Measurements from ENCODE around the gene CMC4. TPM values are rescaled to one million over a fixed set of nuclear protein-coding genes. Genes with fewer than 3 reads are reported as not detected.

The CMC4 gene
- total RNA-seq, 1 donor from 2014 or later, result 14.4 TPM

GRCh38 chrX:155026727-155027508, 44.0 kb downstream of the CMC4 start, which contains the start of gene FUNDC2:
Gene FUNDC2 (plus strand): TSS chrX:155026844. CDS start chrX:155026939, 95 bp downstream.
- no peak for DNase-seq (ENCODE audit: low read depth)
- TF ChIP-seq CTCF (conservative IDR thresholded peaks at IDR 0.05; ENCODE audit: low read depth, low read length), result no peak
- peak within 1 kb of the TSS; percentile 81 for H3K4me3 ChIP-seq (ENCODE audit: low read depth, low read length)

- DNase-seq (ENCODE audit: low read depth), result no peak
- peak overlapping the region; percentile 81 for H3K4me3 ChIP-seq (ENCODE audit: low read depth, low read length)
- TF ChIP-seq CTCF (conservative IDR thresholded peaks at IDR 0.05; ENCODE audit: low read depth, low read length), result no peak
These were observed 44.6 kb downstream of the CMC4 start for GRCh38 chrX:155026420-155026726.

GRCh38 chrX:155023907-155024833, 46.8 kb downstream of the CMC4 start:
- TF ChIP-seq CTCF (conservative IDR thresholded peaks at IDR 0.05; ENCODE audit: low read depth, low read length), result no peak
- DNase-seq (ENCODE audit: low read depth), result no peak

GRCh38 chrX:155022585-155022984, 48.4 kb downstream of the CMC4 start, which contains the start of gene F8:
Gene F8 (minus strand): TSS chrX:155022723. CDS start chrX:155022552, 171 bp downstream.
- TF ChIP-seq CTCF (conservative IDR thresholded peaks at IDR 0.05; ENCODE audit: low read depth, low read length), result no peak
- DNase-seq (ENCODE audit: low read depth), result no peak
- no peak within 1 kb of the TSS for H3K4me3 ChIP-seq (ENCODE audit: low read depth, low read length)

More at GRCh38 chrX:155023907-155024833, 46.8 kb downstream of the CMC4 start:
- H3K4me3 ChIP-seq (ENCODE audit: low read depth, low read length), result no peak overlapping the region

- DNase-seq (ENCODE audit: low read depth), result no peak
- H3K4me3 ChIP-seq (ENCODE audit: low read depth, low read length), result no peak overlapping the region
- TF ChIP-seq CTCF (conservative IDR thresholded peaks at IDR 0.05; ENCODE audit: low read depth, low read length), result no peak
These were observed 50.3 kb downstream of the CMC4 start for GRCh38 chrX:155020591-155020990.

Other genes starting within 250 kb of the CMC4 start
- not detected in 2 replicates for gene SMIM9, start 236.5 kb downstream of the CMC4 start, total RNA-seq
- gene F8A1, start 184.8 kb downstream of the CMC4 start, total RNA-seq, result 12.6 and 22.5 TPM in 2 replicates
- gene F8, start 48.4 kb downstream of the CMC4 start, total RNA-seq, result 0.22 and 2.5 TPM in 2 replicates
- gene FUNDC2, start 44.3 kb downstream of the CMC4 start, total RNA-seq, result 41.6 and 68.8 TPM in 2 replicates
- gene MTCP1, start within 50 bp of the CMC4 start, total RNA-seq, result 0.29 and 2.0 TPM in 2 replicates
- 9.1 and 16.3 TPM in 2 replicates for gene BRCC3, start 372 bp upstream of the CMC4 start, total RNA-seq
- 58.9 and 68.6 TPM in 2 replicates for gene VBP1, start 145.3 kb upstream of the CMC4 start, total RNA-seq
- gene RAB39B, start 193.4 kb upstream of the CMC4 start, total RNA-seq, result 0.36 TPM in 1 of 2 replicates, not detected in the other

Measured in epithelial cell of proximal tubule (primary cell).